Measurements from ENCODE around the gene SLC5A5.

The SLC5A5 gene

GRCh38 chr19:17860331-17860992 is 11.3 kb upstream of the SLC5A5 start:
- TF ChIP-seq CTCF (IDR thresholded peaks at IDR 0.05; ENCODE audit: low read depth, low read length, missing control alignments): no peak
- no peak for DNase-seq (ENCODE audit: low read depth)
- H3K4me3 ChIP-seq (ENCODE audit: low read depth, low read length): peak overlapping the region; percentile 96

GRCh38 chr19:17860993-17861360 is 10.8 kb upstream of the SLC5A5 start:
- DNase-seq (ENCODE audit: low read depth): no peak
- no peak for TF ChIP-seq CTCF (IDR thresholded peaks at IDR 0.05; ENCODE audit: low read depth, low read length, missing control alignments)
- H3K4me3 ChIP-seq (ENCODE audit: low read depth, low read length): peak overlapping the region; percentile 96

- no peak for DNase-seq (ENCODE audit: low read depth)
- peak overlapping the region; percentile 96 for H3K4me3 ChIP-seq (ENCODE audit: low read depth, low read length)
- no peak for TF ChIP-seq CTCF (IDR thresholded peaks at IDR 0.05; ENCODE audit: low read depth, low read length, missing control alignments)
Measured at GRCh38 chr19:17861542-17862402, 10.0 kb upstream of the SLC5A5 start.

- no peak for DNase-seq (ENCODE audit: low read depth)
- TF ChIP-seq CTCF (IDR thresholded peaks at IDR 0.05; ENCODE audit: low read depth, low read length, missing control alignments): peak; percentile 22
- H3K4me3 ChIP-seq (ENCODE audit: low read depth, low read length): peak overlapping the region; percentile 96
Measured at GRCh38 chr19:17862711-17863519, 8.8 kb upstream of the SLC5A5 start.

- no peak for DNase-seq (ENCODE audit: low read depth)
- no peak for TF ChIP-seq CTCF (IDR thresholded peaks at IDR 0.05; ENCODE audit: low read depth, low read length, missing control alignments)
- no peak overlapping the region for H3K4me3 ChIP-seq (ENCODE audit: low read depth, low read length)
Measured at GRCh38 chr19:17863520-17864182, 8.1 kb upstream of the SLC5A5 start.
